HG03039 (cell line): Measurements from ENCODE around the gene MMP24.
"Not testable (repeated sequence)": the region's sequence is repeated elsewhere in the genome, so short reads cannot be mapped to it uniquely, and the experiment has no call there.

Experiments
- ATAC-seq: cut with Tn5 transposase; IDR thresholded peaks from one replicate; pipeline ENCODE4 v1.9.1; 2021; ENCODE audit warnings: mild to moderate bottlenecking, moderate library complexity; ENCODE audit not compliant: unreplicated experiment

The MMP24 gene

DNA sequence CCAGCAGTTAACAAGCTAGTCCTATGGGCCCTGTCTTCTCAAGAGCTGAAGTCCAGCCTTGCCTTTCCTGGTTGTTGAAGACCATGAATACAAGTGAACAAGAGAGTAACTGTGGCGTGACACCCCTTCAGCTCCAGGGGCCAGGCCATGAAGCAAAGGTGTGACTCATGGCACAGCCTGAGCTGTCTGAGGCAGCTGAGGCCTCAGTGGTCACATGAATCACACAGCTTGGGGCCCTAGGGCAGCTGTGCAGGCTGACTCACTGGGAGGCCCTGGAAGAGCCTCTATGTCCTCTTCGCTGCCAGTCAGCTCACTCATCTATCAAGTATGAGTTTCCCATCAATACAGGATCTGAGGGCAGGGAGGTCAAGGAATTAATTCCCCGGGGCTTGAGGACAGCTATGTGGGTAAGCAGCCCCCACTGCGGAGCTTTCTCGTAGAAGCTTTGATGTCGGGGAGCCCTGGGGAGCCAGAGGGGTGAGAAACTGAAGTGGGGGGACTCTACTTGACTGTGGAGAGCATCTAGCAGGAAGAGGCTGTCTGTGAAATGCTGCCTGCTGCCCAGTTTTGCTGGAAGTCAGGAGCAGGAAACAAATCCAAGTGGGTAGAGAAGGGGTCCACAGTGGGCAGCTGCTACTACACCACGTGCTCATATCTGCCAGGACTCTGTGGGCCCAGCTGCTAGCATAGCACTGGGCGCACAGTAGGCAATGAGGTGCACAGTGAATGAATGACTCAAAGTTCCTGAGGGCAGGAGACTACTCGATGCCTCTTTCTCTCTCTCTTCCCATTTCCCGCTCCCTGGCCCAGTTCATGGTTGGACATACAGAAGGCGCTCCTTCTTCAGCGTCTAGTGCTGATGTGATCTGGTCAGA, 79.4 kb downstream of the MMP24 start:
- ATAC-seq, result no peak

DNA sequence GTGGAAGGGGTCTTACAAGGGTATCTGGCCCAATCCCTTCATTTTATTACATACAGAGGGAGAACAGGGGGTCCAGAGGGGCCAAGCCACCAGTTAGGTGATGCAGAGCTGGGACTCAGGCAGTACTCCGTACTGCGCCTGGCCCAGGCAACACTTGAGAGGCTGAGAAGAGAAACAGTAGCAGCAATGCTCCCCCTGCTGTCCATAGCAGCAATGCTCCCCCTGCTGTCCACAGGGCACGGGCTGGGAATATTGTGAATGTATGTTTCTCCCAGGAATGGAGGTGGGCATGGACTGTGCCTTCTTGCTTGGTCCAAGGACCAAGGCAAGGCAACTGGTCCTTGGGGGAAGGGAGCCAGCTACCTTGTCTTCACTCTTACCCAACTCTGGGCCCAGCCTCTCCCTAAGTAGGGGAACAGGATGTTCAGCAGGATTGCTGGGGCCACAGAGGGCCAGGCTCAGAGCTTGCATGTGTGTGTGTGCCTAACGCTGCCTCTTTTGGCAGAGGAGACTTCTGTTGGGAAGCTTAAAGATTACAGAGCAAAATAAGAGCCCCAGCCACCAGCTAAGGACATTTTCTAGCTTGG, 80.5 kb downstream of the MMP24 start:
- no peak for ATAC-seq

DNA sequence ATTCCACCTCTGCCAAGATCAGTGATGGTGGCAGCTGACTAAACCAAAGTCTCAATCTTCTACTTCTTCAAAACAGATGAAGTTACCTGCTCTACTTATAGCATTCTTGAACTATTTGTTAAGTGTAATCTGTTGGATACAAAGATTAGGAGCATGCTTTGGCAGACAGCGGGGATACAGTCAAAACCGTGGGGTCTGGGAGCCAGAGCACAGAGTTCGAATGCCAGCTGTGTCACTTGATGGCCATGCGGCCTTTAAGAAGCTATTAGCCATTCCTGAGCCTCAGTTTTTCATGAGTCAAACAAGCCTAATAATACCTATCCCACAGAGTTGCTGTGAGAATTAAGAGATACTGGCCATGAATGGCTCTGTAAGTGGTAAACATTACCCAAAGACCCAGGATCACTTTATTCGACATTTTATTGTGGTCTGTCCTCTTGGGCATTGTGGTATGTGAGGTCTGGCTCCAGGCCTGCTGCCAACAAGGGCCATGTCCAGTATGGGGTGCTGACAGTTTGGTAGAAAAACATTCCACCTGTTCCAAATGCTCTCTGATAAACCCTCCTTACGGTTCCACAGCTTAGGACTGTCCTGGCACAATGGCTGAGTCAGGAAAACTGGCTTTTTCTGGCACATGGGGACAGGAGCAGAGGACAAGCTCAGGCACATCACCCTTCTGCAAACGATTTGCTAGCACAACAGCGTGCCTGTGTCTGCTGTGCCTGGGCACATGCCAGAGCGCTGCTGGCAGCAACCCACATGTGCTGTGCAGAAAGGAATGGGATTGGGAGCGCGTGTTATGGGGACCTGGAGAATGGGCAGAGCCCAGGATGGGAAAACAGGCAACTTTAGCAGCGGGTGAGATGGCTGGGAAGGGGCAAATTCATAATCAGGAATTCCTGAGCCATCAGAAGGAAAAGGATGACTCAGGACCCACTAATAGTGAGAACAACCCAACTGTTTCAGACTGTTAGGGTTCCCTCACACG, 81.5 kb downstream of the MMP24 start:
- no peak for ATAC-seq

- ATAC-seq, result no peak
Observed at GRCh38 chr20:35311409-35311808, 84.9 kb downstream of the MMP24 start.

DNA sequence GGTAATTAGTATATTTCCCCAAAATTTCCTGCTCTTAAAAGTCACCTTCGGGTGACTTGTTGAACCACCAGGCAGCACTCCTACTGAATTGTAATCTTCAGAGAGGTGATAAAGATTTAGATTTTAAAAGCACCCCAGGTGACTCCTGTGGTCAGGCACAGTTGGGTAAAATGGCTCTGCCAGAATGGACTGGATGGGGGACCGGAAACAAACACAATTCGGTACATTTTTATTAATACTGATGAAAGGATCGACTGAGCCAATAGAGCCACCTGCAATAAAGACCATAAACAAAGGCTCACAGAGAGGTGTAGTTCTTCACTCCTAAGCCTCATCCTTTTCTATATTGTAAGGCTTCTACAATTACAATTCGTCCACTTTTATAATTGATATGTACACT, 85.3 kb downstream of the MMP24 start:
- ATAC-seq, result no peak

DNA sequence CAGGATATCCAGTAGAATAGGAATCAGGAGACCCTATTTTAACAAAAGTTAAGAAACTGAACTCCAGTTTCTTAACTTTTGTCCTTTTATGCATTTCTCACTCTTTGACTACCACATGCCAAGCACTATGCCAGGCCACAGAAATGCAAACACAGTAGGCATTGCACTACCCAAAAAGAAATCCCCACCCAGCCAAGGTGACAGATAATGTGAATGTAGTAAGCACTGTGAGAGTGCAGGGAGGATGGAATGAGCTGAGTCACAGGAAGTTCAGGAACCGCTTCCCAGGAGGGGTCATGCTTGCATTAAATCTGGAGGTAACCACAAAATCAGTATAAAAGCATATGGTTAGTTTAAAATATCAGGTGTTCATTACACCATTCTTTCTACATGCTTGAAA, 85.8 kb downstream of the MMP24 start:
- no peak for ATAC-seq

DNA sequence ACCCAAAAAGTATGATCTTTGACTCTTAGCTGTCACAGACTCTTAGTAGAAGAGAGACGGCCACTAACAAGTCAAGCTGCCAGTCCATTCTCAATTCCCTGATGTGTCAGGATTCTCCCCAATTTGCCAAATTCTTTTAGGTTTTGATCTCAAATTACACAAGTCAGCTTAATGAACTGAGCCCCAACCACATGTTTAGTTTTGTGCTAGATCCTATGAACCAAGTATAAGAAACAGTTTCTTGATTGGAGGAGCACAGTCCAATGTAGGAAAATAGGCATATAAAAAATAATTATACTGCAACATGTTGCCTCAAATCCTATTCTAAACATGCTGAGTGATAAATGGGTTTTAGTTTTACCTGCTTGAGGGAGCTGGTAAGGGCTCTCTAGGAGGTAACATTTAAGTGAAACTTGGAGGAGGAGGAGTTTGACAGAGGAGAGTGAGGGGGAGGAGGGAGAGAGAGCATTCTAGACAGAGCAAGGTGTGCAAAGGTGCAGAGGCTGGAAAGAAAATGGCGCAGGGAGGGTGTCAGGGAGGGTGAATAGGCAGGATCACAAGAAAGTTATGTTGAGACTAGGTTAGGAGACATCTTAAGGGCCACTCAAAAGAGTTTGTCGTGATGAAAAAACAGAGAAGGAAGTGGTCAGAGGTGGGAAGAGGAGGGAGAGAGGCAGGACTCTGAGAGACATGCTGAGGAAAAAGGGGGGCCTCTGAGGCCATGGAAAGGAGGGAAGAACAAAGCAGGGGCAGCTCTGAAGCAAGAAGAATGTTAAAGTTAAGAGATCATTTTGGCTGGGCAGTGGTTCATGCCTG, 88.5 kb downstream of the MMP24 start:
- ATAC-seq, result no peak

DNA sequence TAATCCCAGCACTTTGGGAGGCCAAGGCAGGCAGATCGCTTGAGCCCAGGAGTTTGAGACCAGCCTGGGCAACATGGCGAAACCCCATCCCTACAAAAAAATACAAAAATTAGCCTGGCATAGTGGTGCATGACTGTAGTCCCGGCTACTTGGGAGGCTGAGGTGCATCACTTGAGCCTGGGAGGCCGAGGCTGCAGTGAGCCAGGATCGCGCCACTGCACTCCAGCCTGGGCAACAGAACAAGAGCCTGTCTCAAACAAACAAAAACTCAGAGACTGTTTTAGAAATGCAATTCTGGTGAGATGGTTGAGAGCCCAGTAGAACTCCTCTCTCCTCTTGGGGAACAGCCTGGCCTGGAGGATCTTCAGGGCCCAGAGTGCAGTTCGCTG, 89.1 kb downstream of the MMP24 start:
- not testable (repeated sequence) for ATAC-seq

DNA sequence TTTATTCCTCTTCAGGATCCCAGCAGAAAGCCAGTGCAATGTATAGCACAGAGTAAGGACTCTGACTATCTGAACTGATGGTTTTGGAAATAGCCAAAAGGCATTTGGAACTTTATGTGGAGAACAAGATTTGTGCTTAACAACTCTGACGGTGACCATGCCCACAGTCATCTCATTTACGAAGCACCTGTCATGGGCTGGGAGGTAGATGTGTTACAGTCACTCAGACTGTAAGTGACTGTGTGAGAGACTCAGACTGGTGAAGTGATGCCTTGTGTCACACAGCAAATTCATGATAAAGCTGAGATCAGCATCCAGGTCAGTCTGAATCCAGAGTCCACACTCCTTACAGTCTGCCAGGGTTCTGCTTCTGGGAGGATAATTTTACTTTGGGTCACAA, 89.6 kb downstream of the MMP24 start:
- ATAC-seq, result no peak

- no peak for ATAC-seq
Observed at GRCh38 chr20:35317416-35318210, 91.1 kb downstream of the MMP24 start.

- no peak for ATAC-seq
Observed at GRCh38 chr20:35318502-35319157, 92.1 kb downstream of the MMP24 start.

DNA sequence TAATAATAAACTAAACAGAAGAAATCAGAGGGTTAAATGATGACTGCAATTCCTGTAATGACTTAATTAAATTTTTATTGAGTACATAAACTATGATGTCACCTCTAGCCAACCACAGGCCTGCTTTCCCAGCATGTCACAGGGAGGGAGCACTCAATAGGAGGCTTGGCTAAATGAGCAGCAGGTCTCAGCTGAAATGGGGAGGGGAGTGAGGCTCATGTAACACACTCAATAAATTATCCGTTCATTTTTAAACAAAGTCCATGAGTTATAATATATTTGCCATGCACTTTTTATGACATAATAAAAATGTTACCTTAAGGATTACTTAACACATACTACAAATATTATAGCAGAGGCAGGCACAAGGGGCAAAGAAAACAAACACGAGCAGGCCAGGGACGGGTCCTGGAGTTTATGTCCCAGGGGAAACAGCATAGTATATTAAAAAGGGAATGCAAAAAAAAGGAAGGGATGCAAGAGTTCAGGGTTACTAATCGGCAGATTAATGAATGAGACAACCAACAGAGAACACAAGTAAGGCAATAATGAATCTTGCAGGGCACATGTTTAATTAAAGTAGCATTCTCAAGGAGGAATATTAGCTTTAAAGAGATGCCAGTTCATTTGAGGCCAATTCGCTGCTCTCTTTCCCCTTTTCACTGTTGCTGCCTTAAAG, 92.8 kb downstream of the MMP24 start:
- ATAC-seq, result no peak

DNA sequence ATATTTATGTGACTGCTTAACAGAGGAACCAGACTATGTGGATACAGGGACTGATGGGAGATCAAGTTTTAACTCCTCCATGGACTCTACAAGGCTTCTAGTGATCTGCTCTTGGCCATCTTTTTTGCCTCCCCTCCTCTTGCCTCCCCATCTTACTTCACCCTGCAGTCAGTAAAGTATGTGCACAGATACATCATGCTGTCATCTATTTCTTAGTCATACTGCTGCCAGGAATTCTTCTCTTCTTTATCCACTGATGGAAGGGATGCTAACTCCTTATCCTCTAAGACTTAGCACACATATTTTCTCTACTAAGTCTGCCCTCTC, 93.3 kb downstream of the MMP24 start:
- no peak for ATAC-seq

GRCh38 chr20:35320396-35321126, 94.1 kb downstream of the MMP24 start:
- no peak for ATAC-seq

GRCh38 chr20:35325401-35325800, 98.9 kb downstream of the MMP24 start:
- no peak for ATAC-seq

DNA sequence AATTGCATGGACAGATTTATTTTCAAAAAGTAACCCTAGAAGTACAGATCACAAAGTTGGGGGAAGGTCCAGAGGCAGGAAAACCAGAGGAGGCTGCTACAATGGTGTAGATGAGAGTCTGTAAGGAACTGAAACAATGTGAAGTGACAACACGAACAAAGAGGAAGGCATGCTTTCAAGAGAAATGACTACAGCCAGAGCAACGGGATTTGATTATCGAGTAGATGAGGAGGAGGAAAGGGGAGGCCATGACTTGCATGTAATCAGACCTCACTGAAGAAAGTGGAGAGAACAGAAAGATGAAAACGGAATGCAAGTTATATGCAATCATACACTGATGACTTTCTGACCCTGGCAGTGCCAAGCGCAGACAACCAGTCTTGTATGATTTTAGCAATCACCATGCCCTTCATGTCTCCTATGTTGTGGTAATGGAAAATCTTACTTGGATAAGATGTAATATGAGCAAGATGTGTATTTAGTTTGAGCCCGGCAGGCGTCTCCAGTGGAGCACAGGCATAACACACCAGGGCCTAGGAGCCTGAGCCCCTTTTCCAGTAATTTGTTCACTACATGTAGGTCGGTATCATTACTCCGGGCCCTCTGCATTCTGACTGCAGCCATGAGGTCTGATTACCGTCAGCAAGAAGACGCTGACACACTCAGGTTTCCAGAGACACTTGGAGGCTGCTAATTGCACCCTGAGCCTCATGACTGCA, 99.7 kb downstream of the MMP24 start:
- no peak for ATAC-seq
